Parathyroid adenoma (tissue), 2 donors: Measurements from ENCODE around the gene PDXDC1.
"Not testable (repeated sequence)": the region's sequence is repeated elsewhere in the genome, so short reads cannot be mapped to it uniquely, and the experiment has no call there.

Experiments used
- H2AFZ ChIP-seq: fragments of 300-600 bp; sonication (generic); one replicate; pipeline ENCODE4 v1.7.0; 2017; ENCODE audit warnings: antibody characterized with exemption, mild to moderate bottlenecking
- H3K27ac ChIP-seq: fragments of 300-600 bp; sonication (generic); one replicate; pipeline ENCODE4 v1.7.0; 2017
- H3K27me3 ChIP-seq: fragments of 300-600 bp; sonication (generic); one replicate; pipeline ENCODE4 v1.7.0; 2017; ENCODE audit warnings: low read length; ENCODE audit not compliant: control insufficient read depth, insufficient read depth
- H3K36me3 ChIP-seq: fragments of 300-600 bp; sonication (generic); one replicate; pipeline ENCODE4 v1.7.0; 2017; ENCODE audit warnings: low read length; ENCODE audit not compliant: control insufficient read depth, insufficient read depth
- H3K4me1 ChIP-seq: fragments of 300-600 bp; sonication (generic); one replicate; pipeline ENCODE4 v1.7.0; 2017; ENCODE audit warnings: control low read depth
- H3K4me2 ChIP-seq: fragments of 300-600 bp; sonication (generic); one replicate; pipeline ENCODE4 v1.7.0; 2017; ENCODE audit warnings: low read length
- H3K4me3 ChIP-seq: fragments of 300-600 bp; sonication (generic); one replicate; pipeline ENCODE4 v1.7.0; 2017; ENCODE audit warnings: low read depth, low read length
- H3K79me2 ChIP-seq: fragments of 300-600 bp; sonication (generic); one replicate; pipeline ENCODE4 v1.7.0; 2017; ENCODE audit warnings: control low read depth
- H3K9ac ChIP-seq: fragments of 300-600 bp; sonication (generic); one replicate; pipeline ENCODE4 v1.7.0; 2017; ENCODE audit warnings: mild to moderate bottlenecking
- H3K9me3 ChIP-seq: fragments of 300-600 bp; sonication (generic); one replicate; pipeline ENCODE4 v1.7.0; 2017; ENCODE audit warnings: low read length; ENCODE audit not compliant: control insufficient read depth
- donor health status: primary hyperparathyroidism.

The PDXDC1 gene, protein sequence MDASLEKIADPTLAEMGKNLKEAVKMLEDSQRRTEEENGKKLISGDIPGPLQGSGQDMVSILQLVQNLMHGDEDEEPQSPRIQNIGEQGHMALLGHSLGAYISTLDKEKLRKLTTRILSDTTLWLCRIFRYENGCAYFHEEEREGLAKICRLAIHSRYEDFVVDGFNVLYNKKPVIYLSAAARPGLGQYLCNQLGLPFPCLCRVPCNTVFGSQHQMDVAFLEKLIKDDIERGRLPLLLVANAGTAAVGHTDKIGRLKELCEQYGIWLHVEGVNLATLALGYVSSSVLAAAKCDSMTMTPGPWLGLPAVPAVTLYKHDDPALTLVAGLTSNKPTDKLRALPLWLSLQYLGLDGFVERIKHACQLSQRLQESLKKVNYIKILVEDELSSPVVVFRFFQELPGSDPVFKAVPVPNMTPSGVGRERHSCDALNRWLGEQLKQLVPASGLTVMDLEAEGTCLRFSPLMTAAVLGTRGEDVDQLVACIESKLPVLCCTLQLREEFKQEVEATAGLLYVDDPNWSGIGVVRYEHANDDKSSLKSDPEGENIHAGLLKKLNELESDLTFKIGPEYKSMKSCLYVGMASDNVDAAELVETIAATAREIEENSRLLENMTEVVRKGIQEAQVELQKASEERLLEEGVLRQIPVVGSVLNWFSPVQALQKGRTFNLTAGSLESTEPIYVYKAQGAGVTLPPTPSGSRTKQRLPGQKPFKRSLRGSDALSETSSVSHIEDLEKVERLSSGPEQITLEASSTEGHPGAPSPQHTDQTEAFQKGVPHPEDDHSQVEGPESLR

GRCh38 chr16:14974656-14975417, at the start of gene PDXDC1:
Gene PDXDC1 (plus strand): TSS chr16:14975026. CDS start chr16:14975200, 174 bp downstream.
- H3K4me1 ChIP-seq, H3K9me3 ChIP-seq, H3K36me3 ChIP-seq, H3K27me3 ChIP-seq: not testable (repeated sequence)
- Histone ChIP-seq H3K27ac (peak within 1 kb of the TSS; percentile 80), H2AFZ (peak within 1 kb of the TSS; percentile 98), H3K4me2 (peak within 1 kb of the TSS; percentile 75), H3K79me2 (peaks cover 32% of the 10 kb centered on the region), H3K9ac (peak within 1 kb of the TSS; percentile 92), H3K4me3 (peak within 1 kb of the TSS; percentile 83)

DNA sequence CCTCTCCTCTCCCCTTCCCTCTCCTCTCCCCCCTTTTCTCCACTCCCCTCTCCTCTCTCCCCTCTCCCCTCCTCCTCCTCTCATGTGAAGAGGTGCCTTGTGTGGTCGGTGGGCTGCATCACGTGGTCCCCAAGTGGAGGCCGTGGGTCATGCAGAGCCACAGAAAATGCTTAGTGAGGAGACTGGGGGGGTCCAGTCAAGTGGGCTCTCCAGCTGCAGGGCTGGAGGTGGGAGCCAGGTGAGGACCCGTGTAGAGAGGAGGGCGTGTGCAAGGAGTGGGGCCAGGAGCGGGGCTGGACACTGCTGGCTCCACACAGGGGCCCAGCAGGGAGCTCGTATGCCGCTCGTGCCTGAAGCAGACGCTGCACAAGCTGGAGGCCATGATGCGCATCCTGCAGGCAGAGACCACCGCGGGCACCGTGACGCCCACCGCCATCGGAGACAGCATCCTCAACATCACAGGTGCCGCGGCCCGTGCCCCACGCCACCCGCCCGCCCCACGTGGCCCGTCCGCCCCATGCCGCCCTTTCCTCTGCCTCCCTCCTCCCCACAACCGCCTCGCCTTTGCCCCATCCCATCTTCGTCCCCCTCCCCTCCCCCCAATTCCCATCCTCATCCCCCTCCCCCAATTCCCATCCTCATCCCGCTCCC, 46.6 kb upstream of the PDXDC1 start:
- H3K27me3 ChIP-seq, H3K36me3 ChIP-seq, H3K4me2 ChIP-seq, H3K4me1 ChIP-seq, H3K9me3 ChIP-seq, H2AFZ ChIP-seq, H3K4me3 ChIP-seq, H3K79me2 ChIP-seq, H3K9ac ChIP-seq, H3K27ac ChIP-seq: not testable (repeated sequence)

DNA sequence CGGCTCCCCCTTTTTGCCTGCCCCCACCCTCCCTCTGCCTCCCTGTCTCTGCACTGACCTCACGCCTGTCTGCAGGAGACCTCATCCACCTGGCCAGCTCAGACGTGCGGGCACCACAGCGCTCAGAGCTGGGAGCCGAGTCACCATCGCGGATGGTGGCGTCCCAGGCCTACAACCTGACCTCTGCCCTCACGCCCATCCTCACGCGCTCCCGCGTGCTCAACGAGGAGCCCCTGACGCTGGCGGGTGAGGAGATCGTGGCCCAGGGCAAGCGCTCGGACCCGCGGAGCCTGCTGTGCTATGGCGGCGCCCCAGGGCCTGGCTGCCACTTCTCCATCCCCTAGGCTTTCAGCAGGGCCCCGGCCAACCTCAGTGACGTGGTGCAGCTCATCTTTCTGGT, 45.6 kb upstream of the PDXDC1 start:
- not testable (repeated sequence) for H3K27ac ChIP-seq, H3K27me3 ChIP-seq, H2AFZ ChIP-seq, H3K4me3 ChIP-seq, H3K36me3 ChIP-seq, H3K9ac ChIP-seq, H3K9me3 ChIP-seq, H3K79me2 ChIP-seq, H3K4me2 ChIP-seq, H3K4me1 ChIP-seq

- H3K4me1 ChIP-seq, H3K9me3 ChIP-seq, H3K27me3 ChIP-seq, H3K27ac ChIP-seq, H2AFZ ChIP-seq, H3K79me2 ChIP-seq, H3K36me3 ChIP-seq, H3K4me3 ChIP-seq, H3K9ac ChIP-seq, H3K4me2 ChIP-seq: not testable (repeated sequence)
Measured at GRCh38 chr16:14930246-14930645, 44.6 kb upstream of the PDXDC1 start.

DNA sequence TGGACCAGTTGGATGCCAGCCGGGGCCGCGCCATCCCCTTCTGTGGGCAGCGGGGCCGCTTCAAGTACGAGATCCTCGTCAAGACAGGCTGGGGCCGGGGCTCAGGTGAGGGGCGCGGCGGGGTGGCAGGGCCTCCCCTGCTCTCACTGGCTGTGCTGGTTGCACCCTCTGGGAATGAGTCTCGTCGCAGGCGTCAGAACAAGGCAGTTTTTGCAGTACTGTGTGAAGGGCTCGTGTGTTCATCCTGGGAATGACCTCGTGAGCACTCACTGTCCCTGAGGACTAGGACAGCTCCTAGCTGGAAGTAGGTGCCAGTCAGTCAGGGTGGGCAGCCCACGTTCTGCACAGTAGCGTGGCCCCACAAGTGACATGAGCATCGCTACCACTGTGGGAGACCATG, 43.9 kb upstream of the PDXDC1 start:
- not testable (repeated sequence) for H3K9me3 ChIP-seq, H3K27ac ChIP-seq, H3K9ac ChIP-seq, H2AFZ ChIP-seq, H3K36me3 ChIP-seq, H3K4me2 ChIP-seq, H3K4me3 ChIP-seq, H3K79me2 ChIP-seq, H3K27me3 ChIP-seq, H3K4me1 ChIP-seq

DNA sequence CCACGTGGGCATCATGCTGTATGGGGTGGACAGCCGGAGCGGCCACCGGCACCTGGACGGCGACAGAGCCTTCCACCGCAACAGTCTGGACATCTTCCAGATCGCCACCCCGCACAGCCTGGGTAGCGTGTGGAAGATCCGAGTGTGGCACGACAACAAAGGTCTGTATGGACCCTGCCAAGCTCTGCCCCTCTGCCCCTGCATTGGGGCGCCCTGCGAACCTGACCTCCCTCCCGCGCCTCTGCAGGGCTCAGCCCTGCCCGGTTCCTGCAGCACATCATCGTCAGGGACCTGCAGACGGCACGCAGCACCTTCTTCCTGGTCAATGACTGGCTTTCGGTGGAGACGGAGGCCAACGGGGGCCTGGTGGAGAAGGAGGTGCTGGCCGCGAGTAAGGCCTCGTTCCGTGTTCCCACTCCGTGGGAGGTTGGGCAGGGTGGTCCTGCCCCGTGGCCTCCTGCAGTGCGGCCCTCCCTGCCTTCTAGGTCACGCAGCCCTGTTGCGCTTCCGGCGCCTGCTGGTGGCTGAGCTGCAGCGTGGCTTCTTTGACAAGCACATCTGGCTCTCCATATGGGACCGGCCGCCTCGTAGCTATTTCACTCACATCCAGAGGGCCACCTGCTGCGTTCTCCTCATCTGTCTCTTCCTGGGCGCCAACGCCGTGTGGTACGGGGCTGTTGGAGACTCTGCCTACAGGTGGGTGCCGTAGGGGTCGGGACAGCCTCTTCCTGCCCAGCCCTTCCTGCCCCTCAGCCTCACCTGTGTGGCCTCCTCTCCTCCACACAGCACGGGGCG, 42.0 kb upstream of the PDXDC1 start:
- not testable (repeated sequence) for H3K9me3 ChIP-seq, H3K36me3 ChIP-seq, H3K4me1 ChIP-seq, H3K27ac ChIP-seq, H3K4me3 ChIP-seq, H3K4me2 ChIP-seq, H2AFZ ChIP-seq, H3K27me3 ChIP-seq, H3K79me2 ChIP-seq, H3K9ac ChIP-seq

- H3K36me3 ChIP-seq, H2AFZ ChIP-seq, H3K9me3 ChIP-seq, H3K4me1 ChIP-seq, H3K4me2 ChIP-seq, H3K79me2 ChIP-seq, H3K27ac ChIP-seq, H3K9ac ChIP-seq, H3K27me3 ChIP-seq, H3K4me3 ChIP-seq: not testable (repeated sequence)
Measured at GRCh38 chr16:14937143-14937542, 37.7 kb upstream of the PDXDC1 start, which contains the start of gene NPIPA1. Gene NPIPA1 (plus strand): TSS chr16:14937443. CDS start chr16:14937443, 0 bp downstream.

DNA sequence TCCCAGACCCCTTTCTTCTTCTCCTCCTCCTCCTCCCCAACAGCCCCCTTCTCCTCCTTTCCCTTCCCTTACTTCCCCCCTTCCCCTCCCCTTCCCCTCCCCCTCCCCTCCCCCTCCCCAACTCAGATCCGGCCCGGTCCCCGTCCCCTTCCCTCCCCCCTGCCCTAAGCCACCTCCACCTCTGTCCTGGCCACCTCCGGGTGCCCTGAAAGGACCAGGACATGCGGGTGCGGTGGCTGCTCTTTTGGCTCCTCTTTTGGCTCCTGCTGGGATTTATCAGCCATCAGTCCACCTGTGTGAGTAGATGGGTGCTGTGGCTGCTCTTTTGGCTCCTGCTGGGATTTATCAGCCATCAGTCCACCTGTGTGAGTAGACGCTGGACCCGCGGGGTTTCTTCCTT, 36.8 kb upstream of the PDXDC1 start:
- H3K9ac ChIP-seq, H3K9me3 ChIP-seq, H2AFZ ChIP-seq, H3K4me3 ChIP-seq, H3K27ac ChIP-seq, H3K27me3 ChIP-seq, H3K36me3 ChIP-seq, H3K79me2 ChIP-seq, H3K4me2 ChIP-seq, H3K4me1 ChIP-seq: not testable (repeated sequence)

GRCh38 chr16:14942686-14943085, 32.1 kb upstream of the PDXDC1 start:
- H3K4me1 ChIP-seq, H3K27me3 ChIP-seq, H3K4me2 ChIP-seq, H3K9ac ChIP-seq, H3K79me2 ChIP-seq, H3K4me3 ChIP-seq, H3K27ac ChIP-seq, H3K9me3 ChIP-seq, H3K36me3 ChIP-seq, H2AFZ ChIP-seq: not testable (repeated sequence)
